Mesothelial cell of epicardium (in vitro differentiated cells): Measurements from ENCODE around the gene PLEKHA6. TPM values are rescaled to one million over a fixed set of nuclear protein-coding genes. Genes with fewer than 3 reads are reported as not detected.
"Not testable (repeated sequence)": the region's sequence is repeated elsewhere in the genome, so short reads cannot be mapped to it uniquely, and the experiment has no call there.

Source experiments
- DNase-seq, 2 experiments: peaks; one replicate each; pipeline ENCODE4 v3.0.0; 2021; ENCODE audit warnings: low spot score in 2 of 2; ENCODE audit not compliant: unreplicated experiment in 2 of 2
- H3K27ac Mint-ChIP-seq: 2 replicates; pipeline ENCODE4 v1.8.0; 2021; ENCODE audit warnings: mixed read lengths
- H3K27me3 Mint-ChIP-seq: 2 replicates; pipeline ENCODE4 v1.8.0; 2021; ENCODE audit warnings: low read depth, mixed read lengths
- H3K36me3 Mint-ChIP-seq: 2 replicates; pipeline ENCODE4 v1.8.0; 2021; ENCODE audit warnings: mixed read lengths
- H3K4me1 Mint-ChIP-seq: 2 replicates; pipeline ENCODE4 v1.8.0; 2021; ENCODE audit warnings: mixed read lengths
- H3K4me3 Mint-ChIP-seq: 2 replicates; pipeline ENCODE4 v1.8.0; 2021; ENCODE audit warnings: mild to moderate bottlenecking, moderate library complexity, mixed read lengths
- H3K9me3 Mint-ChIP-seq: 2 replicates; pipeline ENCODE4 v1.8.0; 2021; ENCODE audit warnings: mixed read lengths
- CTCF ChIP-seq: fragments of 200-600 bp; sonication (generic); IDR thresholded peaks from one replicate; pipeline ENCODE4 v1.5.0; 2021; ENCODE audit warnings: antibody characterized with exemption; ENCODE audit not compliant: unreplicated experiment
- total RNA-seq: library from RNA; stranded (reverse); gene quantifications from 3 replicates; pipeline ENCODE4 v1.2.1, GENCODE V29; 2021

Gene PLEKHA6
- total RNA-seq, 1 donor from 2014 or later = 29.7 TPM

- no peaks in the 10 kb centered on the region for H3K9me3 Mint-ChIP-seq
- H3K4me3 Mint-ChIP-seq = no peak overlapping the region
- no peaks in the 10 kb centered on the region for H3K27me3 Mint-ChIP-seq
- no peak for TF ChIP-seq CTCF
- no peak for DNase-seq
- H3K36me3 Mint-ChIP-seq = peaks cover 32% of the 10 kb centered on the region
- no peaks in the 10 kb centered on the region for H3K4me1 Mint-ChIP-seq
- no peak overlapping the region for H3K27ac Mint-ChIP-seq
Observed at GRCh38 chr1:204246876-204247275, 112.9 kb downstream of the PLEKHA6 start.

- peaks cover 54% of the 10 kb centered on the region for H3K36me3 Mint-ChIP-seq
Observed at GRCh38 chr1:204242920-204243319, 116.8 kb downstream of the PLEKHA6 start.

GRCh38 chr1:204241914-204242313 lies 117.8 kb downstream of the PLEKHA6 start:
- no peak for DNase-seq
- TF ChIP-seq CTCF = no peak
- peaks cover 59% of the 10 kb centered on the region for H3K36me3 Mint-ChIP-seq
- no peak overlapping the region for H3K4me3 Mint-ChIP-seq
- H3K27ac Mint-ChIP-seq = no peak overlapping the region
- no peaks in the 10 kb centered on the region for H3K9me3 Mint-ChIP-seq
- no peaks in the 10 kb centered on the region for H3K4me1 Mint-ChIP-seq
- no peaks in the 10 kb centered on the region for H3K27me3 Mint-ChIP-seq

More at GRCh38 chr1:204242920-204243319, 116.8 kb downstream of the PLEKHA6 start:
- Mint-ChIP-seq H3K27me3 (no peaks in the 10 kb centered on the region), H3K9me3 (no peaks in the 10 kb centered on the region), H3K4me1 (no peaks in the 10 kb centered on the region), H3K4me3 (no peak overlapping the region), H3K27ac (no peak overlapping the region)
- DNase-seq = no peak
- no peak for TF ChIP-seq CTCF

- peaks cover 60% of the 10 kb centered on the region for H3K36me3 Mint-ChIP-seq
- no peak overlapping the region for H3K4me3 Mint-ChIP-seq
- H3K4me1 Mint-ChIP-seq = no peaks in the 10 kb centered on the region
- no peaks in the 10 kb centered on the region for H3K27me3 Mint-ChIP-seq
- peaks cover 5% of the 10 kb centered on the region for H3K9me3 Mint-ChIP-seq
- no peak overlapping the region for H3K27ac Mint-ChIP-seq
- TF ChIP-seq CTCF = no peak
- DNase-seq = no peak
Observed at GRCh38 chr1:204241050-204241449, 118.7 kb downstream of the PLEKHA6 start.

- Mint-ChIP-seq H3K27ac (no peak overlapping the region), H3K4me1 (no peaks in the 10 kb centered on the region), H3K9me3 (peaks cover 8% of the 10 kb centered on the region), H3K36me3 (peaks cover 62% of the 10 kb centered on the region), H3K27me3 (no peaks in the 10 kb centered on the region), H3K4me3 (no peak overlapping the region)
- DNase-seq = no peak
- no peak for TF ChIP-seq CTCF
Observed at GRCh38 chr1:204240233-204240632, 119.5 kb downstream of the PLEKHA6 start.

DNA sequence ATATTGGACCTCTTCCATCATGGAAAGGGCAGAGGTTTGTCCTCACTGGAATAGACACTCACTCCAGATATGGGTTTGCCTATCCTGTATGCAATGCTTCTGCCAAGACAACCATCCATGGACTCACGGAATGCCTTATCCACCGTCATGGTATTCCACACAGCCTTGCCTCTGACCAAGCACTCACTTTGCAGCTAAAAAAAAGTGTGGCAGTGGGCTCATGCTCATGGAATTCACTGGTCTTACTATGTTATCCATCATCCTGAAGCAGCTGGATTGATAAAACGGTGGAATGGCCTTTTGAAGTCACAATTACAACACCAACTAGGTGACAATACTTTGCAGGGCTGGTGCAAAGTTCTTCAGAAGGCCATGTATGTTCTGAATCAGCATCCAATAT lies 120.3 kb downstream of the PLEKHA6 start:
- not testable (repeated sequence) for DNase-seq, H3K4me1 Mint-ChIP-seq, H3K4me3 Mint-ChIP-seq, H3K9me3 Mint-ChIP-seq, H3K27me3 Mint-ChIP-seq, H3K27ac Mint-ChIP-seq
- H3K36me3 Mint-ChIP-seq = peaks cover 59% of the 10 kb centered on the region

DNA sequence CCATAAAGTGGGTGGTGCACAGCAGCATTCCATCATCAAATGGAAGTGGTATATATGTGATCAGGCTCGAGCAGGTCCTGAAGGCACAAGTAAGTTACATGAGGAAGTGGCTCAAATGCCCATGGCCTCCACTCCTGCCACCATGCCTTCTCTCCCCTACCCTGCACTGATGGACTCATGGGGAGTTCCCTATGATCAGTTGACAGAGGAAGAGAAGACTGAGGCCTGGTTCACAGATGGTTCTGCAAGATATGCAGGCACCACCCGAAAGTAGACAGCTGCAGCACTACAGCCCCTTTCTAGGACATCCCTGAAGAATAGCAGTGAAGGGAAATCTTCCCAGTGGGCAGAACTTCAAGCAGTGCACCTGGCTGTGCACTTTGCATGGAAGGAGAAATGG lies 121.2 kb downstream of the PLEKHA6 start:
- H3K36me3 Mint-ChIP-seq = peaks cover 66% of the 10 kb centered on the region
- not testable (repeated sequence) for H3K4me3 Mint-ChIP-seq, DNase-seq, H3K4me1 Mint-ChIP-seq, H3K27ac Mint-ChIP-seq, H3K9me3 Mint-ChIP-seq, H3K27me3 Mint-ChIP-seq

DNA sequence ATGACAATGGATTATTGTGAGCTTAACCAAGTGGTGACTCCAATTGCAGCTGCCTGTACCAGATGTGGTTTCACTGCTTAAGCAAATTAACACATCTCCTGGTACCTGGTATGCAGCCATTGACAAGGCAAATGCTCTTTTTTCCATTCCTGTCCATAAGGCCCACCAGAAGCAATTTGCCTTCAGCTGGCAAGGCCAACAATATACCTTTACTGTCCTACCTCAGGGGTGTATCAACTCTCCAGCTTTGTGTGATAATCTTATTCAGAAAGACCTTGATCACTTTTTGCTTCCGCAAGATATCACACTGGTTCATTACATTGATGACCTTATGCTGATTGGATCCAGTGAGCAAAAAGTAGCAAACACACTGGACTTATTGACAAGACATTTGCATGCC lies 122.2 kb downstream of the PLEKHA6 start:
- not testable (repeated sequence) for H3K9me3 Mint-ChIP-seq, DNase-seq, H3K27me3 Mint-ChIP-seq, H3K27ac Mint-ChIP-seq, H3K4me1 Mint-ChIP-seq, H3K4me3 Mint-ChIP-seq
- H3K36me3 Mint-ChIP-seq = peaks cover 67% of the 10 kb centered on the region
